ENCODE data around the gene FAR2.

- no peak for TF ChIP-seq CTCF (IDR thresholded peaks at IDR 0.05)
- TF ChIP-seq POLR2A (IDR thresholded peaks at IDR 0.05), result no peak
These were observed 120.8 kb downstream of the FAR2 start for GRCh38 chr12:29269706-29270408.

Measured in testis (tissue), 2 donors.